Measurements from ENCODE around the gene TCN2. TPM values are rescaled to one million over a fixed set of nuclear protein-coding genes. Genes with fewer than 3 reads are reported as not detected.

Gene TCN2
- total and polyA plus RNA-seq, 9 of the 15 experiments (the other 6 are each of a cell fraction or from before 2014, with no cell fraction given), result 0.88 to 5.4 (median 1.7) TPM

DNA sequence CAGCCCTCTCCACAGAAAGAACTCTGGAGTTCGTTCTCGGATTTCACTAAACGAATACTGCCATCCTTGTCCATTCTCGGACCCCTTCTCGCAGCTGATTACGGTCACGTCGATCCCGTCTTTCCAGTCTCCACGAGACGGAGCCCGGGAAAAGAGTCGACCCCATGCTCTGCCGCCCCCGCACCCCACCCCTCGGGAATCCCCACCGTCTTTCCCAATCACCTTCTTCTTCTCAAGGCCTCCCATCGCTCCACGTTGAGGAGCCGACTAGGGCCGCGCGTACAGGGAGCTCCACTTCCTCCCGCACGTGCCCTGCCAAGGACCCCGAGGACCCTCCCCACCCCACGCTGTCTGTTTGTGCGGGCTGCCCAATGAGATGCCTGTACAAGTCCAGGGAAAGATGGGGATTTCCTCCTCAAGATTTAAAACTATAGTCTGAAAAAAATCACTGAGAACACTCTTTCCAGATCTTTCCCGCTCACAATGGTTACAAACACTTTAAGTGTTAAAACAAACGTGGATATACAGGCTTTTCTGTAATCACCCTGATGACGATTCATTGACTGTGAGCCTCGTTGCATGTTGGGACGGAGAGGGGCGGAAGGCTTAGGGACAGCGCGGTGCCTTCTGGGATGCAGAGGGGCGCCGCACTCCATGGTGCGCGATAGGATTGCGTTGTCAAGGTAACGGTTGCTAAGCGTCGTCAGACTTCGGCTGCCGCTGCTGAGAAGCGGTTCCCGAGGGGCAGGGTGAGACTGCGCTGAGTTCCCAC lies 15.2 kb upstream of the TCN2 start, which contains the start of gene PES1 (continued):
- TF ChIP-seq, protein P1, sequence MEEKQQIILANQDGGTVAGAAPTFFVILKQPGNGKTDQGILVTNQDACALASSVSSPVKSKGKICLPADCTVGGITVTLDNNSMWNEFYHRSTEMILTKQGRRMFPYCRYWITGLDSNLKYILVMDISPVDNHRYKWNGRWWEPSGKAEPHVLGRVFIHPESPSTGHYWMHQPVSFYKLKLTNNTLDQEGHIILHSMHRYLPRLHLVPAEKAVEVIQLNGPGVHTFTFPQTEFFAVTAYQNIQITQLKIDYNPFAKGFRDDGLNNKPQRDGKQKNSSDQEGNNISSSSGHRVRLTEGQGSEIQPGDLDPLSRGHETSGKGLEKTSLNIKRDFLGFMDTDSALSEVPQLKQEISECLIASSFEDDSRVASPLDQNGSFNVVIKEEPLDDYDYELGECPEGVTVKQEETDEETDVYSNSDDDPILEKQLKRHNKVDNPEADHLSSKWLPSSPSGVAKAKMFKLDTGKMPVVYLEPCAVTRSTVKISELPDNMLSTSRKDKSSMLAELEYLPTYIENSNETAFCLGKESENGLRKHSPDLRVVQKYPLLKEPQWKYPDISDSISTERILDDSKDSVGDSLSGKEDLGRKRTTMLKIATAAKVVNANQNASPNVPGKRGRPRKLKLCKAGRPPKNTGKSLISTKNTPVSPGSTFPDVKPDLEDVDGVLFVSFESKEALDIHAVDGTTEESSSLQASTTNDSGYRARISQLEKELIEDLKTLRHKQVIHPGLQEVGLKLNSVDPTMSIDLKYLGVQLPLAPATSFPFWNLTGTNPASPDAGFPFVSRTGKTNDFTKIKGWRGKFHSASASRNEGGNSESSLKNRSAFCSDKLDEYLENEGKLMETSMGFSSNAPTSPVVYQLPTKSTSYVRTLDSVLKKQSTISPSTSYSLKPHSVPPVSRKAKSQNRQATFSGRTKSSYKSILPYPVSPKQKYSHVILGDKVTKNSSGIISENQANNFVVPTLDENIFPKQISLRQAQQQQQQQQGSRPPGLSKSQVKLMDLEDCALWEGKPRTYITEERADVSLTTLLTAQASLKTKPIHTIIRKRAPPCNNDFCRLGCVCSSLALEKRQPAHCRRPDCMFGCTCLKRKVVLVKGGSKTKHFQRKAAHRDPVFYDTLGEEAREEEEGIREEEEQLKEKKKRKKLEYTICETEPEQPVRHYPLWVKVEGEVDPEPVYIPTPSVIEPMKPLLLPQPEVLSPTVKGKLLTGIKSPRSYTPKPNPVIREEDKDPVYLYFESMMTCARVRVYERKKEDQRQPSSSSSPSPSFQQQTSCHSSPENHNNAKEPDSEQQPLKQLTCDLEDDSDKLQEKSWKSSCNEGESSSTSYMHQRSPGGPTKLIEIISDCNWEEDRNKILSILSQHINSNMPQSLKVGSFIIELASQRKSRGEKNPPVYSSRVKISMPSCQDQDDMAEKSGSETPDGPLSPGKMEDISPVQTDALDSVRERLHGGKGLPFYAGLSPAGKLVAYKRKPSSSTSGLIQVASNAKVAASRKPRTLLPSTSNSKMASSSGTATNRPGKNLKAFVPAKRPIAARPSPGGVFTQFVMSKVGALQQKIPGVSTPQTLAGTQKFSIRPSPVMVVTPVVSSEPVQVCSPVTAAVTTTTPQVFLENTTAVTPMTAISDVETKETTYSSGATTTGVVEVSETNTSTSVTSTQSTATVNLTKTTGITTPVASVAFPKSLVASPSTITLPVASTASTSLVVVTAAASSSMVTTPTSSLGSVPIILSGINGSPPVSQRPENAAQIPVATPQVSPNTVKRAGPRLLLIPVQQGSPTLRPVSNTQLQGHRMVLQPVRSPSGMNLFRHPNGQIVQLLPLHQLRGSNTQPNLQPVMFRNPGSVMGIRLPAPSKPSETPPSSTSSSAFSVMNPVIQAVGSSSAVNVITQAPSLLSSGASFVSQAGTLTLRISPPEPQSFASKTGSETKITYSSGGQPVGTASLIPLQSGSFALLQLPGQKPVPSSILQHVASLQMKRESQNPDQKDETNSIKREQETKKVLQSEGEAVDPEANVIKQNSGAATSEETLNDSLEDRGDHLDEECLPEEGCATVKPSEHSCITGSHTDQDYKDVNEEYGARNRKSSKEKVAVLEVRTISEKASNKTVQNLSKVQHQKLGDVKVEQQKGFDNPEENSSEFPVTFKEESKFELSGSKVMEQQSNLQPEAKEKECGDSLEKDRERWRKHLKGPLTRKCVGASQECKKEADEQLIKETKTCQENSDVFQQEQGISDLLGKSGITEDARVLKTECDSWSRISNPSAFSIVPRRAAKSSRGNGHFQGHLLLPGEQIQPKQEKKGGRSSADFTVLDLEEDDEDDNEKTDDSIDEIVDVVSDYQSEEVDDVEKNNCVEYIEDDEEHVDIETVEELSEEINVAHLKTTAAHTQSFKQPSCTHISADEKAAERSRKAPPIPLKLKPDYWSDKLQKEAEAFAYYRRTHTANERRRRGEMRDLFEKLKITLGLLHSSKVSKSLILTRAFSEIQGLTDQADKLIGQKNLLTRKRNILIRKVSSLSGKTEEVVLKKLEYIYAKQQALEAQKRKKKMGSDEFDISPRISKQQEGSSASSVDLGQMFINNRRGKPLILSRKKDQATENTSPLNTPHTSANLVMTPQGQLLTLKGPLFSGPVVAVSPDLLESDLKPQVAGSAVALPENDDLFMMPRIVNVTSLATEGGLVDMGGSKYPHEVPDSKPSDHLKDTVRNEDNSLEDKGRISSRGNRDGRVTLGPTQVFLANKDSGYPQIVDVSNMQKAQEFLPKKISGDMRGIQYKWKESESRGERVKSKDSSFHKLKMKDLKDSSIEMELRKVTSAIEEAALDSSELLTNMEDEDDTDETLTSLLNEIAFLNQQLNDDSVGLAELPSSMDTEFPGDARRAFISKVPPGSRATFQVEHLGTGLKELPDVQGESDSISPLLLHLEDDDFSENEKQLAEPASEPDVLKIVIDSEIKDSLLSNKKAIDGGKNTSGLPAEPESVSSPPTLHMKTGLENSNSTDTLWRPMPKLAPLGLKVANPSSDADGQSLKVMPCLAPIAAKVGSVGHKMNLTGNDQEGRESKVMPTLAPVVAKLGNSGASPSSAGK (IDR thresholded peaks at IDR 0.05), result no peak
- TF ChIP-seq RAD21 (CRISPR knock-in tag; conservative IDR thresholded peaks at IDR 0.05 in 1 of 2, IDR thresholded peaks at IDR 0.05 in 1 of 2) (no peak), HMBOX1 (IDR thresholded peaks at IDR 0.05) (no peak), HEY1 (CRISPR knock-in tag; IDR thresholded peaks at IDR 0.05; ENCODE audit: borderline replicate concordance) (no peak), TRIM28 (IDR thresholded peaks at IDR 0.05) (no peak), ZNF717 (CRISPR knock-in tag; IDR thresholded peaks at IDR 0.05) (no peak), MCM3 (IDR thresholded peaks at IDR 0.05) (no peak), NR4A1 (CRISPR knock-in tag; IDR thresholded peaks at IDR 0.05) (no peak), NR4A1 (tag; IDR thresholded peaks at IDR 0.05) (no peak), PCBP2 (IDR thresholded peaks at IDR 0.05; ENCODE audit: low read depth, low read length, poor library complexity, severe bottlenecking) (no peak), NFRKB (IDR thresholded peaks at IDR 0.05; ENCODE audit: low read depth) (0 out of 2 replicates have a peak, but pooled peaks have one; percentile 37), RNF219 (CRISPR knock-in tag; IDR thresholded peaks at IDR 0.05) (no peak)

Data from K562 (cell line).